ENCODE data around the gene GHDC. TPM values are rescaled to one million over a fixed set of nuclear protein-coding genes. Genes with fewer than 3 reads are reported as not detected.

GHDC gene
- total and polyA plus RNA-seq, 2 of the 13 experiments (the other 11 are each of a cell fraction or from before 2014, with no cell fraction given), result 15.4 to 22.5 TPM

DNA sequence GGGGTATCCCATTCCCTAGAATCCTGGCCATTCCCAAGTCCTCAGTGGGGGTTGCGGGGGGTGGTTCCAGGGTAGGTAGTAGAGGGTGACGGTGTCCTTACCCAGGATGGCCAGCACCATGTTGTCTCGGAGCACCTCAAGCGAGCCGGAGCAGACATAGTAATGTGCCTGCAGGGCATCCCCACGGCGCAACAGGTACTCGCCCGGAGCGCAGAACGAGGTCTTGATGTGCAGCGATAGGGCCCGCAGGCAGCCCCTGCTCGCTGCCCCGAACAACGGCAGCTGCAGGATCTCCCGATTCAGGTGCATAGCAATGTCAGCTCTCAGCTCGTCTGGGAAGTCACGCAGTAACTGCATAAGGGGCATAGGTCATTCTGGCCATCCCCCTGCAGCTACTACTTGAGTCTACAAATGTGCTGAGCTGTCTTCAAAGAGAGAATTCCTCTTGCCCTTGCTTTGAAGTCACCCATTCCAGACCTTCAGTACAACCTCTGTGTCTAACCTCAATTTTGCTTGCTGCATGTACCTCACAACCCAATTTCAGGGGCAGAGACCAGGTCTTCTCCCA is 28.0 kb downstream of the GHDC start:
- DNase-seq (ENCODE audit: low spot score) (no peak), FAIRE-seq (no peak), ATAC-seq (no peak)
- in situ Hi-C loops (cut with HindIII; ENCODE audit: extremely low pct_ligation_motif_present, low pct_unique_long_range_greater_than_20kb), result no loop called here
- ChIA-PET POLR2A (no interaction called here), CTCF (ENCODE audit: low intra/inter-chr PET ratio, low total read pairs) (no interaction called here)
- WGBS (ENCODE audit: low lambda C conversion rate), result 75% methylated on average over 11 of the region's 19 CpGs
- no peak overlapping the region for H3K9ac ChIP-seq (ENCODE audit: insufficient read depth, low read depth, low read length)
- H4K20me1 ChIP-seq (ENCODE audit: insufficient read depth, low read length), result no peaks in the 10 kb centered on the region
- H3K4me3 ChIP-seq (replicated peaks in 1 of 3; ENCODE audit: insufficient read depth in 1 of 3, low read depth in 2 of 3, low read length in 3 of 3), result no peak overlapping the region
- no peaks in the 10 kb centered on the region for H3K36me3 ChIP-seq (replicated peaks in 1 of 2; ENCODE audit: control insufficient read depth in 1 of 2, insufficient read depth in 2 of 2, low read length in 2 of 2)
- H3K4me2 ChIP-seq (ENCODE audit: low read depth, low read length), result no peak overlapping the region
- no peak overlapping the region for H3K27ac ChIP-seq (ENCODE audit: extremely low read length, insufficient read depth, low read length)
- TF ChIP-seq BRD4 (CRISPR knock-in tag; IDR thresholded peaks at IDR 0.05), result no peak
- TF ChIP-seq, protein P1, sequence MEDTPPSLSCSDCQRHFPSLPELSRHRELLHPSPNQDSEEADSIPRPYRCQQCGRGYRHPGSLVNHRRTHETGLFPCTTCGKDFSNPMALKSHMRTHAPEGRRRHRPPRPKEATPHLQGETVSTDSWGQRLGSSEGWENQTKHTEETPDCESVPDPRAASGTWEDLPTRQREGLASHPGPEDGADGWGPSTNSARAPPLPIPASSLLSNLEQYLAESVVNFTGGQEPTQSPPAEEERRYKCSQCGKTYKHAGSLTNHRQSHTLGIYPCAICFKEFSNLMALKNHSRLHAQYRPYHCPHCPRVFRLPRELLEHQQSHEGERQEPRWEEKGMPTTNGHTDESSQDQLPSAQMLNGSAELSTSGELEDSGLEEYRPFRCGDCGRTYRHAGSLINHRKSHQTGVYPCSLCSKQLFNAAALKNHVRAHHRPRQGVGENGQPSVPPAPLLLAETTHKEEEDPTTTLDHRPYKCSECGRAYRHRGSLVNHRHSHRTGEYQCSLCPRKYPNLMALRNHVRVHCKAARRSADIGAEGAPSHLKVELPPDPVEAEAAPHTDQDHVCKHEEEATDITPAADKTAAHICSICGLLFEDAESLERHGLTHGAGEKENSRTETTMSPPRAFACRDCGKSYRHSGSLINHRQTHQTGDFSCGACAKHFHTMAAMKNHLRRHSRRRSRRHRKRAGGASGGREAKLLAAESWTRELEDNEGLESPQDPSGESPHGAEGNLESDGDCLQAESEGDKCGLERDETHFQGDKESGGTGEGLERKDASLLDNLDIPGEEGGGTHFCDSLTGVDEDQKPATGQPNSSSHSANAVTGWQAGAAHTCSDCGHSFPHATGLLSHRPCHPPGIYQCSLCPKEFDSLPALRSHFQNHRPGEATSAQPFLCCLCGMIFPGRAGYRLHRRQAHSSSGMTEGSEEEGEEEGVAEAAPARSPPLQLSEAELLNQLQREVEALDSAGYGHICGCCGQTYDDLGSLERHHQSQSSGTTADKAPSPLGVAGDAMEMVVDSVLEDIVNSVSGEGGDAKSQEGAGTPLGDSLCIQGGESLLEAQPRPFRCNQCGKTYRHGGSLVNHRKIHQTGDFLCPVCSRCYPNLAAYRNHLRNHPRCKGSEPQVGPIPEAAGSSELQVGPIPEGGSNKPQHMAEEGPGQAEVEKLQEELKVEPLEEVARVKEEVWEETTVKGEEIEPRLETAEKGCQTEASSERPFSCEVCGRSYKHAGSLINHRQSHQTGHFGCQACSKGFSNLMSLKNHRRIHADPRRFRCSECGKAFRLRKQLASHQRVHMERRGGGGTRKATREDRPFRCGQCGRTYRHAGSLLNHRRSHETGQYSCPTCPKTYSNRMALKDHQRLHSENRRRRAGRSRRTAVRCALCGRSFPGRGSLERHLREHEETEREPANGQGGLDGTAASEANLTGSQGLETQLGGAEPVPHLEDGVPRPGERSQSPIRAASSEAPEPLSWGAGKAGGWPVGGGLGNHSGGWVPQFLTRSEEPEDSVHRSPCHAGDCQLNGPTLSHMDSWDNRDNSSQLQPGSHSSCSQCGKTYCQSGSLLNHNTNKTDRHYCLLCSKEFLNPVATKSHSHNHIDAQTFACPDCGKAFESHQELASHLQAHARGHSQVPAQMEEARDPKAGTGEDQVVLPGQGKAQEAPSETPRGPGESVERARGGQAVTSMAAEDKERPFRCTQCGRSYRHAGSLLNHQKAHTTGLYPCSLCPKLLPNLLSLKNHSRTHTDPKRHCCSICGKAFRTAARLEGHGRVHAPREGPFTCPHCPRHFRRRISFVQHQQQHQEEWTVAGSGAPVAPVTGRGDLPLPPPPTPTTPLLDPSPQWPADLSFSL (CRISPR knock-in tag; IDR thresholded peaks at IDR 0.05), result no peak
- no peak for TF ChIP-seq ZNF772 (CRISPR knock-in tag; IDR thresholded peaks at IDR 0.05)
- peak; percentile 93 for TF ChIP-seq ZNF672 (CRISPR knock-in tag; IDR thresholded peaks at IDR 0.05)
- no peaks in the 10 kb centered on the region for H3K79me2 ChIP-seq (ENCODE audit: insufficient read depth, low read length)
- intact Hi-C loops (cut with micrococcal nuclease; ENCODE audit: unreplicated experiment), result no loop called here
- no peak overlapping the region for H2AFZ ChIP-seq (ENCODE audit: low read length)
- no peaks in the 10 kb centered on the region for H3K9me3 ChIP-seq (ENCODE audit: low read length)
- H3K27me3 ChIP-seq (ENCODE audit: control insufficient read depth in 1 of 2, insufficient read depth in 2 of 2, low read length in 2 of 2), result peaks cover 2 to 26% of the 10 kb centered on the region in 2 experiments; a peak in 4 of 5 replicates
- peaks cover 34% of the 10 kb centered on the region for H3K4me1 ChIP-seq (ENCODE audit: insufficient read depth, low read length)
- BruUV-seq (replicated peaks), result no TSS peak
